ENCODE data around the gene TBC1D9B.

GRCh38 chr5:179821298-179822058 lies 86.2 kb downstream of the TBC1D9B start:
- TF ChIP-seq CTCF (IDR thresholded peaks at IDR 0.05) (peak in 2 of 4 experiments; percentile 9 to 35), POLR2A (IDR thresholded peaks at IDR 0.05) (peak; percentile 81 to 82), POLR2AphosphoS5 (IDR thresholded peaks at IDR 0.05) (peak; percentile 98)

Measured in gastroesophageal sphincter (tissue), 3 donors.